Karpas-422 (cell line): Measurements from ENCODE around the gene PTPRD. TPM values are rescaled to one million over a fixed set of nuclear protein-coding genes. Genes with fewer than 3 reads are reported as not detected.

Experiments used
- DNase-seq: peaks from one replicate; pipeline ENCODE4 v3.0.0-alpha.2; 2015
- H2AFZ ChIP-seq: fragments of 200-600 bp; sonication (generic); 2 replicates; pipeline ENCODE4 v1.6.1; 2014; ENCODE audit warnings: antibody characterized with exemption, low read length, mixed read lengths
- H3K27ac ChIP-seq: fragments of 200-600 bp; sonication (generic); 2 replicates; pipeline ENCODE4 v1.5.1; 2014; ENCODE audit warnings: mild to moderate bottlenecking, low read length, moderate library complexity
- H3K27me3 ChIP-seq: fragments of 200-600 bp; sonication (generic); 2 replicates; pipeline ENCODE4 v1.6.1; 2014; ENCODE audit warnings: low read length, mixed read lengths
- H3K36me3 ChIP-seq: fragments of 200-600 bp; sonication (generic); 2 replicates; pipeline ENCODE4 v1.6.1; 2014; ENCODE audit warnings: low read length, mixed read lengths; ENCODE audit not compliant: insufficient read depth
- H3K4me1 ChIP-seq: fragments of 200-600 bp; sonication (generic); 2 replicates; pipeline ENCODE4 v1.6.1; 2014; ENCODE audit warnings: mild to moderate bottlenecking, low read length, mixed read lengths
- H3K4me2 ChIP-seq: fragments of 200-600 bp; sonication (generic); 2 replicates; pipeline ENCODE4 v1.6.1; 2014; ENCODE audit warnings: low read length, low read depth, mild to moderate bottlenecking; ENCODE audit not compliant: poor library complexity, severe bottlenecking
- H3K4me3 ChIP-seq: fragments of 200-600 bp; sonication (generic); 2 replicates; pipeline ENCODE4 v1.5.1; 2014; ENCODE audit warnings: mild to moderate bottlenecking, antibody characterized with exemption, low read length, mixed read lengths
- H3K79me2 ChIP-seq: fragments of 200-600 bp; sonication (generic); 2 replicates; pipeline ENCODE4 v1.6.1; 2014; ENCODE audit warnings: mild to moderate bottlenecking, low read length, mixed read lengths
- H3K9ac ChIP-seq: fragments of 200-600 bp; sonication (generic); 2 replicates; pipeline ENCODE4 v1.6.0; 2014; ENCODE audit warnings: low read length
- H3K9me2 ChIP-seq: fragments of 200-600 bp; sonication (generic), shearing (Covaris generic); replicated peaks from 2 replicates; pipeline ENCODE4 v1.6.0; 2014; ENCODE audit warnings: mild to moderate bottlenecking, low read length, moderate library complexity; ENCODE audit not compliant: insufficient read depth
- H3K9me3 ChIP-seq: fragments of 300-700, 200-600 bp; sonication (generic); 2 replicates; pipeline ENCODE4 v1.6.1; 2014; ENCODE audit warnings: low read length, mixed read lengths
- H4K20me1 ChIP-seq: fragments of 200-600 bp; sonication (generic); 2 replicates; pipeline ENCODE4 v1.6.1; 2014; ENCODE audit warnings: mild to moderate bottlenecking, antibody characterized with exemption, low read length, low read depth; ENCODE audit not compliant: insufficient read depth
- total RNA-seq: library from RNA; depleted of rRNA; stranded (reverse); fragments of >200 nt; shearing (Covaris generic); gene quantifications from 2 replicates; pipeline ENCODE4 v1.2.3, GENCODE V29; 2014; ENCODE audit warnings: low replicate concordance

Gene PTPRD
- total RNA-seq, 1 experiment from 2014 or later: 0.63 TPM

GRCh38 chr9:8903077-8903476, 1709.7 kb downstream of the PTPRD start:
- H3K9me2 ChIP-seq: no peaks in the 10 kb centered on the region
- no peaks in the 10 kb centered on the region for H3K27me3 ChIP-seq
- H3K9ac ChIP-seq: no peak overlapping the region
- H3K4me1 ChIP-seq: no peaks in the 10 kb centered on the region
- no peaks in the 10 kb centered on the region for H3K79me2 ChIP-seq
- H3K9me3 ChIP-seq: peaks cover 7% of the 10 kb centered on the region; the same call in 1 of the 2 replicates
- no peak overlapping the region for H3K4me3 ChIP-seq
- no peak overlapping the region for H3K27ac ChIP-seq
- H4K20me1 ChIP-seq: no peaks in the 10 kb centered on the region
- H2AFZ ChIP-seq: no peak overlapping the region
- H3K4me2 ChIP-seq: no peak overlapping the region
- no peaks in the 10 kb centered on the region for H3K36me3 ChIP-seq
- DNase-seq: no peak

- no peaks in the 10 kb centered on the region for H3K36me3 ChIP-seq
- no peak for DNase-seq
- no peak overlapping the region for H3K4me3 ChIP-seq
- no peaks in the 10 kb centered on the region for H4K20me1 ChIP-seq
- no peaks in the 10 kb centered on the region for H3K79me2 ChIP-seq
- peaks cover 7% of the 10 kb centered on the region; the same call in 1 of the 2 replicates for H3K9me3 ChIP-seq
- H3K4me1 ChIP-seq: no peaks in the 10 kb centered on the region
- H3K27me3 ChIP-seq: no peaks in the 10 kb centered on the region
- H3K9me2 ChIP-seq: no peaks in the 10 kb centered on the region
- H3K9ac ChIP-seq: no peak overlapping the region
- H2AFZ ChIP-seq: no peak overlapping the region
- no peak overlapping the region for H3K27ac ChIP-seq
- no peak overlapping the region for H3K4me2 ChIP-seq
Observed at GRCh38 chr9:8901146-8901545, 1711.7 kb downstream of the PTPRD start.

GRCh38 chr9:8899511-8899910, 1713.3 kb downstream of the PTPRD start:
- no peak overlapping the region for H3K4me2 ChIP-seq
- H3K27ac ChIP-seq: no peak overlapping the region
- H3K4me1 ChIP-seq: no peaks in the 10 kb centered on the region
- no peaks in the 10 kb centered on the region for H4K20me1 ChIP-seq
- H2AFZ ChIP-seq: no peak overlapping the region
- DNase-seq: no peak
- H3K4me3 ChIP-seq: no peak overlapping the region
- peaks cover 7% of the 10 kb centered on the region; the same call in 1 of the 2 replicates for H3K9me3 ChIP-seq
- no peaks in the 10 kb centered on the region for H3K27me3 ChIP-seq
- H3K36me3 ChIP-seq: no peaks in the 10 kb centered on the region
- H3K9me2 ChIP-seq: no peaks in the 10 kb centered on the region
- H3K9ac ChIP-seq: no peak overlapping the region
- no peaks in the 10 kb centered on the region for H3K79me2 ChIP-seq

GRCh38 chr9:8895861-8896224, 1717.0 kb downstream of the PTPRD start:
- H4K20me1 ChIP-seq: no peaks in the 10 kb centered on the region
- no peaks in the 10 kb centered on the region for H3K4me1 ChIP-seq
- no peaks in the 10 kb centered on the region for H3K79me2 ChIP-seq
- no peak overlapping the region for H3K27ac ChIP-seq
- no peak overlapping the region for H3K9ac ChIP-seq
- H3K4me2 ChIP-seq: no peak overlapping the region
- no peak overlapping the region for H3K4me3 ChIP-seq
- H3K36me3 ChIP-seq: no peaks in the 10 kb centered on the region
- no peaks in the 10 kb centered on the region for H3K9me2 ChIP-seq
- H3K27me3 ChIP-seq: no peaks in the 10 kb centered on the region
- DNase-seq: peak; percentile 73
- H2AFZ ChIP-seq: no peak overlapping the region
- H3K9me3 ChIP-seq: no peaks in the 10 kb centered on the region

- H3K79me2 ChIP-seq: no peaks in the 10 kb centered on the region
- no peak overlapping the region for H3K4me3 ChIP-seq
- no peaks in the 10 kb centered on the region for H3K9me2 ChIP-seq
- no peaks in the 10 kb centered on the region for H3K9me3 ChIP-seq
- no peak for DNase-seq
- no peaks in the 10 kb centered on the region for H3K36me3 ChIP-seq
- H3K4me2 ChIP-seq: no peak overlapping the region
- H3K4me1 ChIP-seq: no peaks in the 10 kb centered on the region
- no peak overlapping the region for H3K27ac ChIP-seq
- no peaks in the 10 kb centered on the region for H4K20me1 ChIP-seq
- no peak overlapping the region for H2AFZ ChIP-seq
- no peaks in the 10 kb centered on the region for H3K27me3 ChIP-seq
- H3K9ac ChIP-seq: no peak overlapping the region
Observed at GRCh38 chr9:8895106-8895860, 1717.5 kb downstream of the PTPRD start.

- H3K4me2 ChIP-seq: no peak overlapping the region
- no peaks in the 10 kb centered on the region for H3K79me2 ChIP-seq
- no peak for DNase-seq
- no peaks in the 10 kb centered on the region for H3K9me3 ChIP-seq
- no peaks in the 10 kb centered on the region for H3K27me3 ChIP-seq
- no peaks in the 10 kb centered on the region for H3K36me3 ChIP-seq
- H3K4me3 ChIP-seq: no peak overlapping the region
- no peak overlapping the region for H2AFZ ChIP-seq
- no peak overlapping the region for H3K9ac ChIP-seq
- no peaks in the 10 kb centered on the region for H3K9me2 ChIP-seq
- H4K20me1 ChIP-seq: no peaks in the 10 kb centered on the region
- no peaks in the 10 kb centered on the region for H3K4me1 ChIP-seq
- no peak overlapping the region for H3K27ac ChIP-seq
Observed at GRCh38 chr9:8890695-8891094, 1722.1 kb downstream of the PTPRD start.

- no peak overlapping the region for H3K4me3 ChIP-seq
- DNase-seq: no peak
- no peaks in the 10 kb centered on the region for H3K27me3 ChIP-seq
- H3K9ac ChIP-seq: no peak overlapping the region
- no peaks in the 10 kb centered on the region for H4K20me1 ChIP-seq
- H3K36me3 ChIP-seq: no peaks in the 10 kb centered on the region
- H3K4me2 ChIP-seq: no peak overlapping the region
- no peaks in the 10 kb centered on the region for H3K4me1 ChIP-seq
- no peak overlapping the region for H3K27ac ChIP-seq
- no peaks in the 10 kb centered on the region for H3K79me2 ChIP-seq
- no peaks in the 10 kb centered on the region for H3K9me2 ChIP-seq
- H3K9me3 ChIP-seq: no peaks in the 10 kb centered on the region
- H2AFZ ChIP-seq: no peak overlapping the region
Observed at GRCh38 chr9:8889100-8889499, 1723.7 kb downstream of the PTPRD start.

- no peak overlapping the region for H3K4me3 ChIP-seq
- H3K9me2 ChIP-seq: no peaks in the 10 kb centered on the region
- DNase-seq: no peak
- no peaks in the 10 kb centered on the region for H4K20me1 ChIP-seq
- peaks cover 2% of the 10 kb centered on the region; the same call in 1 of the 2 replicates for H3K9me3 ChIP-seq
- H3K9ac ChIP-seq: no peak overlapping the region
- H2AFZ ChIP-seq: no peak overlapping the region
- no peak overlapping the region for H3K27ac ChIP-seq
- H3K79me2 ChIP-seq: no peaks in the 10 kb centered on the region
- H3K36me3 ChIP-seq: no peaks in the 10 kb centered on the region
- no peaks in the 10 kb centered on the region for H3K27me3 ChIP-seq
- no peak overlapping the region for H3K4me2 ChIP-seq
- H3K4me1 ChIP-seq: no peaks in the 10 kb centered on the region
Observed at GRCh38 chr9:8888591-8888990, 1724.2 kb downstream of the PTPRD start.
